ENCODE results near the gene KCNK16.

Gene KCNK16

GRCh38 chr6:39303425-39304153 is 18.9 kb downstream of the KCNK16 start:
- H3K9me3 ChIP-seq (ENCODE audit: control insufficient read depth, insufficient read depth, low read depth, low read length) = no peaks in the 10 kb centered on the region

DNA sequence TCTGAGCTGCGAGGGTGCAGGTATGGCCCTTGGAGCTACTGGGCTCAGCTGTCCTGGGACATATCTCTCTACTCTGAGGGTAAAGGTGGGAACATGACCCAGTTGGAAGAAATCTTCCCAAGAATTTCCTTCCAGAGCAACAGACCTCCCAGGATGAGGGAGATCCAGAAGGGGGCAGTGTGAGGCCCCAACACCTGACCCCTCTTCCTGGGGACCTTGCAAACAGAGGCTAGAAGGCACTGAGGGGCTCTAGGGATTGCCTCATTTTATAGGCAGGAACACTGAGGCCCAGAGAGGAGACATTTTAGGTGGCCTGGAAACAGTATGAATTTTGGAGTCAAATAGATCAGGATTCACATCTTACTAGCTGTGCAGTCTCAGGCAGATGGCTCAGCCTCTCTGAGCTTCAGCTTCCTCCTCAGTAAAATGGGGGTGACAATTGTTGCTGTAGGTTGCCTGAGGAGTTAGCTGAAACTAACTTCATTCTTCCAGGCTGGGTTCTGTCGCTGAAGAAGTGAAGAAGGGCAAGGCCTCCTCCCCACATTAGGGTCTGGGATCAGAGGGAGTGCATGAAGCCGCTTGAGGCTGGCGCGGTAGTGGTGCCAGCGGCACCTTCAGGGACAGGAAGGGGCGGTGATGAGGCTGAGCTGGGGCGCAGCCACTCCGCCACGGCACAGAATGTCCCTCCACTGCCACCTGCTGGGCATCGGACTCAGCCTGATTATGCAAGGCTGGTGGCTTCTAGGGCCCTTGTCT is 19.7 kb downstream of the KCNK16 start:
- no peak overlapping the region for H3K4me3 ChIP-seq (ENCODE audit: low read depth, low read length)
- ChIA-PET POLR2A (interaction anchor here (1.2 kb wide), 1 partner anchor 74 kb away, joined by 6 read pairs; the partner anchor contains the start of gene KCNK5), CTCF (interaction anchor here (0.6 to 13.4 kb wide), 61 partner anchors 9 to 617 kb away, joined by 3 to 453 read pairs (median 5); partner anchors contain the start of genes KCNK5 and SAYSD1)
- H3K4me1 ChIP-seq (ENCODE audit: control insufficient read depth, insufficient read depth, low read length) = no peaks in the 10 kb centered on the region
- no peak overlapping the region for H3K27ac ChIP-seq (ENCODE audit: extremely low read depth, low read depth, low read length)
- H3K36me3 ChIP-seq (ENCODE audit: control insufficient read depth in 2 of 2, insufficient read depth in 1 of 2, low read length in 2 of 2) = no peaks in the 10 kb centered on the region
- H3K9me3 ChIP-seq (ENCODE audit: control insufficient read depth, insufficient read depth, low read depth, low read length) = no peaks in the 10 kb centered on the region
- TF ChIP-seq PBX3 (CRISPR knock-in tag; IDR thresholded peaks at IDR 0.05) (peak; percentile 50; the same call in 1 of the 2 replicates), ZFP69B (tag by site-specific recombination; IDR thresholded peaks at IDR 0.05) (0 out of 2 replicates have a peak, but pooled peaks have one; percentile 19), KLF17 (tag by site-specific recombination; IDR thresholded peaks at IDR 0.05) (0 out of 2 replicates have a peak, but pooled peaks have one; percentile 70), ZBTB8A (tag by site-specific recombination; IDR thresholded peaks at IDR 0.05) (peak; percentile 66), ZNF335 (tag by site-specific recombination; conservative IDR thresholded peaks at IDR 0.05) (peak; percentile 60; the same call in 1 of the 2 replicates), KLF16 (tag by site-specific recombination; IDR thresholded peaks at IDR 0.05) (peak; percentile 74; the same call in 1 of the 2 replicates), ZNF501 (tag by site-specific recombination; IDR thresholded peaks at IDR 0.05) (0 out of 2 replicates have a peak, but pooled peaks have one; percentile 33), ZNF2 (tag by site-specific recombination; IDR thresholded peaks at IDR 0.05) (peak; percentile 64; the same call in 1 of the 2 replicates), ZNF830 (tag by site-specific recombination; IDR thresholded peaks at IDR 0.05; ENCODE audit: low read depth) (no peak), SP3 (tag by site-specific recombination; IDR thresholded peaks at IDR 0.05) (0 out of 2 replicates have a peak, but pooled peaks have one; percentile 31), FEZF1 (tag by site-specific recombination; IDR thresholded peaks at IDR 0.05) (no peak), ZSCAN30 (tag by site-specific recombination; IDR thresholded peaks at IDR 0.05) (peak; percentile 90), KLF1 (tag by site-specific recombination; IDR thresholded peaks at IDR 0.05) (peak; percentile 24; the same call in 1 of the 2 replicates), ZNF138 (tag by site-specific recombination; IDR thresholded peaks at IDR 0.05; ENCODE audit: borderline replicate concordance) (no peak), SCRT2 (tag by site-specific recombination; IDR thresholded peaks at IDR 0.05) (peak; percentile 73), SP7 (tag by site-specific recombination; IDR thresholded peaks at IDR 0.05) (peak; percentile 57; the same call in 1 of the 2 replicates)
- TF ChIP-seq, protein P1, sequence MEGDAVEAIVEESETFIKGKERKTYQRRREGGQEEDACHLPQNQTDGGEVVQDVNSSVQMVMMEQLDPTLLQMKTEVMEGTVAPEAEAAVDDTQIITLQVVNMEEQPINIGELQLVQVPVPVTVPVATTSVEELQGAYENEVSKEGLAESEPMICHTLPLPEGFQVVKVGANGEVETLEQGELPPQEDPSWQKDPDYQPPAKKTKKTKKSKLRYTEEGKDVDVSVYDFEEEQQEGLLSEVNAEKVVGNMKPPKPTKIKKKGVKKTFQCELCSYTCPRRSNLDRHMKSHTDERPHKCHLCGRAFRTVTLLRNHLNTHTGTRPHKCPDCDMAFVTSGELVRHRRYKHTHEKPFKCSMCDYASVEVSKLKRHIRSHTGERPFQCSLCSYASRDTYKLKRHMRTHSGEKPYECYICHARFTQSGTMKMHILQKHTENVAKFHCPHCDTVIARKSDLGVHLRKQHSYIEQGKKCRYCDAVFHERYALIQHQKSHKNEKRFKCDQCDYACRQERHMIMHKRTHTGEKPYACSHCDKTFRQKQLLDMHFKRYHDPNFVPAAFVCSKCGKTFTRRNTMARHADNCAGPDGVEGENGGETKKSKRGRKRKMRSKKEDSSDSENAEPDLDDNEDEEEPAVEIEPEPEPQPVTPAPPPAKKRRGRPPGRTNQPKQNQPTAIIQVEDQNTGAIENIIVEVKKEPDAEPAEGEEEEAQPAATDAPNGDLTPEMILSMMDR (tag by site-specific recombination; IDR thresholded peaks at IDR 0.05) = peak; percentile 96
- TF ChIP-seq, protein P2, sequence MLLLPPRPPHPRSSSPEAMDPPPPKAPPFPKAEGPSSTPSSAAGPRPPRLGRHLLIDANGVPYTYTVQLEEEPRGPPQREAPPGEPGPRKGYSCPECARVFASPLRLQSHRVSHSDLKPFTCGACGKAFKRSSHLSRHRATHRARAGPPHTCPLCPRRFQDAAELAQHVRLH (tag by site-specific recombination; IDR thresholded peaks at IDR 0.05) = 0 out of 2 replicates have a peak, but pooled peaks have one; percentile 45

More at GRCh38 chr6:39303425-39304153, 18.9 kb downstream of the KCNK16 start:
- no peaks in the 10 kb centered on the region for H3K36me3 ChIP-seq (ENCODE audit: control insufficient read depth in 2 of 2, insufficient read depth in 1 of 2, low read length in 2 of 2)
- POLR2A ChIA-PET = interaction anchor here (1.2 kb wide), 1 partner anchor 74 kb away, joined by 6 read pairs; the partner anchor contains the start of gene KCNK5
- CTCF ChIA-PET = interaction anchor here (0.6 to 13.4 kb wide), 52 partner anchors 8 to 631 kb away, joined by 3 to 453 read pairs (median 6); partner anchors contain the start of genes KCNK5 and SAYSD1
- no peaks in the 10 kb centered on the region for H3K4me1 ChIP-seq (ENCODE audit: control insufficient read depth, insufficient read depth, low read length)
- H3K4me3 ChIP-seq (ENCODE audit: low read depth, low read length) = no peak overlapping the region
- no peak overlapping the region for H3K27ac ChIP-seq (ENCODE audit: extremely low read depth, low read depth, low read length)
- TF ChIP-seq, protein P3, sequence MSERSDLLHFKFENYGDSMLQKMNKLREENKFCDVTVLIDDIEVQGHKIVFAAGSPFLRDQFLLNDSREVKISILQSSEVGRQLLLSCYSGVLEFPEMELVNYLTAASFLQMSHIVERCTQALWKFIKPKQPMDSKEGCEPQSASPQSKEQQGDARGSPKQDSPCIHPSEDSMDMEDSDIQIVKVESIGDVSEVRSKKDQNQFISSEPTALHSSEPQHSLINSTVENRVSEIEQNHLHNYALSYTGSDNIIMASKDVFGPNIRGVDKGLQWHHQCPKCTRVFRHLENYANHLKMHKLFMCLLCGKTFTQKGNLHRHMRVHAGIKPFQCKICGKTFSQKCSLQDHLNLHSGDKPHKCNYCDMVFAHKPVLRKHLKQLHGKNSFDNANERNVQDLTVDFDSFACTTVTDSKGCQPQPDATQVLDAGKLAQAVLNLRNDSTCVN (tag by site-specific recombination; optimal IDR thresholded peaks at IDR 0.05) = peak; percentile 5
- TF ChIP-seq, protein P4, sequence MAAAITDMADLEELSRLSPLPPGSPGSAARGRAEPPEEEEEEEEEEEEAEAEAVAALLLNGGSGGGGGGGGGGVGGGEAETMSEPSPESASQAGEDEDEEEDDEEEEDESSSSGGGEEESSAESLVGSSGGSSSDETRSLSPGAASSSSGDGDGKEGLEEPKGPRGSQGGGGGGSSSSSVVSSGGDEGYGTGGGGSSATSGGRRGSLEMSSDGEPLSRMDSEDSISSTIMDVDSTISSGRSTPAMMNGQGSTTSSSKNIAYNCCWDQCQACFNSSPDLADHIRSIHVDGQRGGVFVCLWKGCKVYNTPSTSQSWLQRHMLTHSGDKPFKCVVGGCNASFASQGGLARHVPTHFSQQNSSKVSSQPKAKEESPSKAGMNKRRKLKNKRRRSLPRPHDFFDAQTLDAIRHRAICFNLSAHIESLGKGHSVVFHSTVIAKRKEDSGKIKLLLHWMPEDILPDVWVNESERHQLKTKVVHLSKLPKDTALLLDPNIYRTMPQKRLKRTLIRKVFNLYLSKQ (tag by site-specific recombination; IDR thresholded peaks at IDR 0.05; ENCODE audit: borderline replicate concordance) = no peak
- TF ChIP-seq ZFP3 (tag by site-specific recombination; IDR thresholded peaks at IDR 0.05; ENCODE audit: low read depth) = no peak
- TF ChIP-seq HOXC10 (CRISPR knock-in tag; IDR thresholded peaks at IDR 0.05) = no peak

All from HEK293 (cell line).